RKO (cell line): ENCODE results near the gene GAGE12H.
"Not testable (repeated sequence)": the region's sequence is repeated elsewhere in the genome, so short reads cannot be mapped to it uniquely, and the experiment has no call there.

Experiments
- DNase-seq: peaks from one replicate; pipeline ENCODE4 v3.0.0-alpha.2; 2016; ENCODE audit warnings: low spot score

The GAGE12H gene, protein sequence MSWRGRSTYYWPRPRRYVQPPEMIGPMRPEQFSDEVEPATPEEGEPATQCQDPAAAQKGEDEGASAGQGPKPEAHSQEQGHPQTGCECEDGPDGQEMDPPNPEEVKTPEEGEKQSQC

DNA sequence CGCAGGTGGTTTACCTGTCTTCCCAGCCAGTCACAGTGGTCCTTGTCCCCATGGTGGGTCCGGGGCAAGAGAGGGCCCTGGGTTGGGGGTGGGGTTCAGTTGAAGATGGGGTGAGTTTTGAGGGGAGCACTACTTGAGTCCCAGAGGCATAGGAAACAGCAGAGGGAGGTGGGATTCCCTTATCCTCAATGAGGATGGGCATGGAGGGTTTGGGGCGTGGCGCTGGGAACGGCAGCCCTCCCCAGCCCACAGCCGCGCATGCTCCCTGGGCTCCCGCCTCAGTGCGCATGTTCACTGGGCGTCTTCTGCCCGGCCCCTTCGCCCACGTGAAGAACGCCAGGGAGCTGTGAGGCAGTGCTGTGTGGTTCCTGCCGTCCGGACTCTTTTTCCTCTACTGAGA, at the start of gene GAGE12H:
TSS of gene GAGE12H (plus strand) at position 301 of the 400 bp plus-strand sequence. CDS start 1,155 bp downstream, outside the sequence.
- not testable (repeated sequence) for DNase-seq

DNA sequence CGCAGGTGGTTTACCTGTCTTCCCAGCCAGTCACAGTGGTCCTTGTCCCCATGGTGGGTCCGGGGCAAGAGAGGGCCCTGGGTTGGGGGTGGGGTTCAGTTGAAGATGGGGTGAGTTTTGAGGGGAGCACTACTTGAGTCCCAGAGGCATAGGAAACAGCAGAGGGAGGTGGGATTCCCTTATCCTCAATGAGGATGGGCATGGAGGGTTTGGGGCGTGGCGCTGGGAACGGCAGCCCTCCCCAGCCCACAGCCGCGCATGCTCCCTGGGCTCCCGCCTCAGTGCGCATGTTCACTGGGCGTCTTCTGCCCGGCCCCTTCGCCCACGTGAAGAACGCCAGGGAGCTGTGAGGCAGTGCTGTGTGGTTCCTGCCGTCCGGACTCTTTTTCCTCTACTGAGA, 47.9 kb upstream of the GAGE12H start, which contains the start of gene GAGE12C:
TSS of gene GAGE12C (plus strand) at position 301 of the 400 bp plus-strand sequence. CDS start 1,155 bp downstream, outside the sequence.
- not testable (repeated sequence) for DNase-seq

DNA sequence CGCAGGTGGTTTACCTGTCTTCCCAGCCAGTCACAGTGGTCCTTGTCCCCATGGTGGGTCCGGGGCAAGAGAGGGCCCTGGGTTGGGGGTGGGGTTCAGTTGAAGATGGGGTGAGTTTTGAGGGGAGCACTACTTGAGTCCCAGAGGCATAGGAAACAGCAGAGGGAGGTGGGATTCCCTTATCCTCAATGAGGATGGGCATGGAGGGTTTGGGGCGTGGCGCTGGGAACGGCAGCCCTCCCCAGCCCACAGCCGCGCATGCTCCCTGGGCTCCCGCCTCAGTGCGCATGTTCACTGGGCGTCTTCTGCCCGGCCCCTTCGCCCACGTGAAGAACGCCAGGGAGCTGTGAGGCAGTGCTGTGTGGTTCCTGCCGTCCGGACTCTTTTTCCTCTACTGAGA, 38.3 kb upstream of the GAGE12H start, which contains the start of gene GAGE12D:
TSS of gene GAGE12D (plus strand) at position 301 of the 400 bp plus-strand sequence. CDS start 1,155 bp downstream, outside the sequence.
- not testable (repeated sequence) for DNase-seq

DNA sequence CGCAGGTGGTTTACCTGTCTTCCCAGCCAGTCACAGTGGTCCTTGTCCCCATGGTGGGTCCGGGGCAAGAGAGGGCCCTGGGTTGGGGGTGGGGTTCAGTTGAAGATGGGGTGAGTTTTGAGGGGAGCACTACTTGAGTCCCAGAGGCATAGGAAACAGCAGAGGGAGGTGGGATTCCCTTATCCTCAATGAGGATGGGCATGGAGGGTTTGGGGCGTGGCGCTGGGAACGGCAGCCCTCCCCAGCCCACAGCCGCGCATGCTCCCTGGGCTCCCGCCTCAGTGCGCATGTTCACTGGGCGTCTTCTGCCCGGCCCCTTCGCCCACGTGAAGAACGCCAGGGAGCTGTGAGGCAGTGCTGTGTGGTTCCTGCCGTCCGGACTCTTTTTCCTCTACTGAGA, 28.8 kb upstream of the GAGE12H start, which contains the start of gene GAGE12E:
TSS of gene GAGE12E (plus strand) at position 301 of the 400 bp plus-strand sequence. CDS start 1,155 bp downstream, outside the sequence.
- not testable (repeated sequence) for DNase-seq

DNA sequence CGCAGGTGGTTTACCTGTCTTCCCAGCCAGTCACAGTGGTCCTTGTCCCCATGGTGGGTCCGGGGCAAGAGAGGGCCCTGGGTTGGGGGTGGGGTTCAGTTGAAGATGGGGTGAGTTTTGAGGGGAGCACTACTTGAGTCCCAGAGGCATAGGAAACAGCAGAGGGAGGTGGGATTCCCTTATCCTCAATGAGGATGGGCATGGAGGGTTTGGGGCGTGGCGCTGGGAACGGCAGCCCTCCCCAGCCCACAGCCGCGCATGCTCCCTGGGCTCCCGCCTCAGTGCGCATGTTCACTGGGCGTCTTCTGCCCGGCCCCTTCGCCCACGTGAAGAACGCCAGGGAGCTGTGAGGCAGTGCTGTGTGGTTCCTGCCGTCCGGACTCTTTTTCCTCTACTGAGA, 19.2 kb upstream of the GAGE12H start, which contains the start of gene GAGE12F:
TSS of gene GAGE12F (plus strand) at position 301 of the 400 bp plus-strand sequence. CDS start 1,155 bp downstream, outside the sequence.
- DNase-seq: not testable (repeated sequence)

DNA sequence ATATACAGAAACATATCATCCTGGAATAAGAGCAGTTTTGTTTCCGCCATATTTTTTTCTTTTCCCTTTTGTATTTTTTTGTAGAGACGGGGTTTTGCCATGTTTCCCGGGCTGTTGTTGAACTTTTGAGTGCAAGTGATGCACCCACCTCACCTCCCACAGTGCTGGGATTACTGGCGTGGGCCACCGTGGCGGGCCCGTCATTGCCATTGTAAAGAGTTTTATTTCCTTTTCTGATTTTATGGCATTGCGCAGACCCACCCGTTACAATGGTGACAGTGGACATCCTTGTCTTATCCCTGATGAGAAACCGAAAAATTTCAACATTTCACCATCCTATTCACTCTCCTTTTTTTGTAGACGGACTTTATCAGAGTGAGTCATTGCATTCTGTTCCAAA, 11.0 kb upstream of the GAGE12H start:
- not testable (repeated sequence) for DNase-seq

DNA sequence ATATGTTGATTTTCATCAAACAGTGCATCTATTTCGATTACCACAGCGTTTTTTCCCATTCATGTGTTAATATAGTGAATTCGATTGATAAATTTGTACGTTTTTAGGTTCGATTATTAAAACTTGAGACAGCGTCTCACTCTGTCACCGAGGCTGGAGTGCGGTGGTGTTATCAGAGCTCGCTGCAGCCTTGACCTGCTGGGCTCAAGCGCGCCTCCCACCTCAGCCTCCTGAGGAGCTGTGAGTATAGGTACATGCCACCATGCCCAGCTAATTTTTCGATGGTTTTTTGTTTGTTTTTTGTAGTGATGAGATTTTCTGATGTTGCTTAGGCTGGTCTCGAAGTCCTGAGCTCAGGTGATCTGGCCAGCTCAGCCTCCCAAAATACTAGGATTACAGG, 10.6 kb upstream of the GAGE12H start:
- not testable (repeated sequence) for DNase-seq

DNA sequence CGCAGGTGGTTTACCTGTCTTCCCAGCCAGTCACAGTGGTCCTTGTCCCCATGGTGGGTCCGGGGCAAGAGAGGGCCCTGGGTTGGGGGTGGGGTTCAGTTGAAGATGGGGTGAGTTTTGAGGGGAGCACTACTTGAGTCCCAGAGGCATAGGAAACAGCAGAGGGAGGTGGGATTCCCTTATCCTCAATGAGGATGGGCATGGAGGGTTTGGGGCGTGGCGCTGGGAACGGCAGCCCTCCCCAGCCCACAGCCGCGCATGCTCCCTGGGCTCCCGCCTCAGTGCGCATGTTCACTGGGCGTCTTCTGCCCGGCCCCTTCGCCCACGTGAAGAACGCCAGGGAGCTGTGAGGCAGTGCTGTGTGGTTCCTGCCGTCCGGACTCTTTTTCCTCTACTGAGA, 9.6 kb upstream of the GAGE12H start, which contains the start of gene GAGE12G:
TSS of gene GAGE12G (plus strand) at position 301 of the 400 bp plus-strand sequence. CDS start 1,155 bp downstream, outside the sequence.
- not testable (repeated sequence) for DNase-seq

DNA sequence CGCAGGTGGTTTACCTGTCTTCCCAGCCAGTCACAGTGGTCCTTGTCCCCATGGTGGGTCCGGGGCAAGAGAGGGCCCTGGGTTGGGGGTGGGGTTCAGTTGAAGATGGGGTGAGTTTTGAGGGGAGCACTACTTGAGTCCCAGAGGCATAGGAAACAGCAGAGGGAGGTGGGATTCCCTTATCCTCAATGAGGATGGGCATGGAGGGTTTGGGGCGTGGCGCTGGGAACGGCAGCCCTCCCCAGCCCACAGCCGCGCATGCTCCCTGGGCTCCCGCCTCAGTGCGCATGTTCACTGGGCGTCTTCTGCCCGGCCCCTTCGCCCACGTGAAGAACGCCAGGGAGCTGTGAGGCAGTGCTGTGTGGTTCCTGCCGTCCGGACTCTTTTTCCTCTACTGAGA, 9.4 kb downstream of the GAGE12H start, which contains the start of gene GAGE2A:
TSS of gene GAGE2A (plus strand) at position 301 of the 400 bp plus-strand sequence. CDS start 1,155 bp downstream, outside the sequence.
- not testable (repeated sequence) for DNase-seq

DNA sequence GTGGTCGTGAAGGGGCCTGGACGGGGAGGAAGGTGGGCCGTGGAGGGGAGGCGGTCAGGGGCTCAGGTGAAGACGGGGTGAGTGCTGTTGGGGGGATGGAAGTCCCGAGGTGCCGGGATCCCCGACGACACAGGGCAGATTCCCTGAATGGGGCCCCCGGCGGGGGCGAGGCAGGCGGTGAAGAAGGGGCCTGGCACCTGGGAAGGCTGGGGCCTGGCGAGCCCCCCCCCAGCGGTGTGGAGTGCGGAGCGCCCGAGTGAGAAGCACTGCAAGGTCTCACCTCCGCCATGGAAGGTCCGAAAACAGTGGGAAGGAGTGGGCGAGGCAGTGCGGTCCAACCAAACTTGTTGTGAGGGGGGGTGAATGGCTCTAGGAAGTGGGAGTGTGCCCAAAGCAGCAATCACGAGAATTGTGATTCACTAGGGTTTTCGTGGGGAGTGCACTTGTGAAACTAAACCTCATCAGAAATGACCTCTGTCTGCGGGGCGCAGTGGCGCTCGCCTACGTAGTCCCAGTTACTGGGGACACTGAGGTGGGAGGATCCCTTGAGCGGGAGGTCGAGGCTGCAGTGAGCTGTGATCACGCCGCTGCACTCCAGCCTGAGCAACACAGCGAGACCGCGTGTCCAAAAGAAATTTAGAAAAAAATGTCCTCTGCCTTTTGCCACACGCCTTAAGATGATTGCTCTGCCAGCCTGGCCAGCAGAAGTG, 10.2 kb downstream of the GAGE12H start:
- DNase-seq: not testable (repeated sequence)

DNA sequence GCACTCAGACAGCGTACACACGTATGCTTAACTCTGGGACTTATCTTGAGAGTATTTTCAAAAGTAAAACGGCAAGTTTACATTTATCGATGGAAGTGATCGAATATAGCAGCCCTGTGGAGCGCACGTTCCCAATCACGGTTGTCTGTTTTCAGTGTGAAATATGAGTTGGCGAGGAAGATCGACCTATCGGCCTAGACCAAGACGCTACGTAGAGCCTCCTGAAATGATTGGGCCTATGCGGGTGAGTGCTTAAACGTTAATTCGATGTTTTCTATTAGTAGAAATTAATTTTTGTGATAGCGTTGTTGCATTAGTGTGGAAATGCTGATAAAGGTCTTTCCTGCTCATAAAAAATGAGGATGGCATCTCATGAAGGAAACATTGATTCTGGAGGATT, 10.7 kb downstream of the GAGE12H start:
- DNase-seq: not testable (repeated sequence)

DNA sequence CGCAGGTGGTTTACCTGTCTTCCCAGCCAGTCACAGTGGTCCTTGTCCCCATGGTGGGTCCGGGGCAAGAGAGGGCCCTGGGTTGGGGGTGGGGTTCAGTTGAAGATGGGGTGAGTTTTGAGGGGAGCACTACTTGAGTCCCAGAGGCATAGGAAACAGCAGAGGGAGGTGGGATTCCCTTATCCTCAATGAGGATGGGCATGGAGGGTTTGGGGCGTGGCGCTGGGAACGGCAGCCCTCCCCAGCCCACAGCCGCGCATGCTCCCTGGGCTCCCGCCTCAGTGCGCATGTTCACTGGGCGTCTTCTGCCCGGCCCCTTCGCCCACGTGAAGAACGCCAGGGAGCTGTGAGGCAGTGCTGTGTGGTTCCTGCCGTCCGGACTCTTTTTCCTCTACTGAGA, 19.0 kb downstream of the GAGE12H start, which contains the start of gene GAGE1:
TSS of gene GAGE1 (plus strand) at position 301 of the 400 bp plus-strand sequence. CDS start 1,155 bp downstream, outside the sequence.
- DNase-seq: not testable (repeated sequence)

DNA sequence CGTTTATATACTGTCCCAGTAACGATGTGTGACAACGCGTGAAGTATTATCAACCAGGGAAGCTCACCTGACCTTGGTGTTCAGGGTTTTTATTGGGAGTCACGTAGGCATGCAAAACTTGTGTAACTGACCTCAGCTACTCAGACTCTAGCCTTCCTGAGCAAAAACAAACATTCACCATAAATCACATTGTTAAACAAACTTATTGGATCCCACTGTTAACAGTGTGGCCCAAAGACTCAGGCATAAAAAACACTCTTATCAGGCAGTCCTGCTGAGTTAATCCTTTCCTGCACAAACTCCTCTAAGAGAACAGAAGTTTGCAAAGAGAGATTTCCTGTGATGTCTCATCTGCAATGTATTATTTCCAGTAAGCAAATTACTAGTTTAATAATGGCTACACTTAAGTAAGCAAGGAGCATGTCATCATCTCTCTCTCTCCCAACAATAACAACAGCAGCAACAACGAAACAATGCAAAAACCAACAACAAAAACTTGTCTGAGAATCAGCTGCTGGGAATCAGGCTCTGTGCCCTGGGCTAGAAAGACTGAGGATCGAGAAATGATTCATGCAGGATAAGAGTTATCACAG, 31.1 kb downstream of the GAGE12H start:
- no peak for DNase-seq

DNA sequence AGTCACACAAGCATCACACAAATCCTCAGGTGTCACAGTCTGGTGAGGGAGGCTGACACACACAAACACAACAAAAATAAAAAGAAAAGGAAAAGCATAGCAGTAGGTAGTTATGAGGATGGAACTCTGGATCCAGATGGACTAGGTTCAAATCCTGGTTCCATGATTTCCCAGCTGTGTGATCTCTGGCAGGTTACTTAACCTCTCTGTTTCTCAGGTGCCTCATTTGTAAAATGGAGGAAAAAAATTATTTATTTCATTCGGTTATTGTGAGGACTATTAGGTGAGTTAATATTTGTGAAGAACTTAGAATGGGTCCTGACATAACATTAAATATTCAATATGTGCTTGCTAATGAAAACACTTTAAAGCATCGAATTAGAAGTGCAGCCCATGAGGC, 38.8 kb downstream of the GAGE12H start:
- DNase-seq: no peak

DNA sequence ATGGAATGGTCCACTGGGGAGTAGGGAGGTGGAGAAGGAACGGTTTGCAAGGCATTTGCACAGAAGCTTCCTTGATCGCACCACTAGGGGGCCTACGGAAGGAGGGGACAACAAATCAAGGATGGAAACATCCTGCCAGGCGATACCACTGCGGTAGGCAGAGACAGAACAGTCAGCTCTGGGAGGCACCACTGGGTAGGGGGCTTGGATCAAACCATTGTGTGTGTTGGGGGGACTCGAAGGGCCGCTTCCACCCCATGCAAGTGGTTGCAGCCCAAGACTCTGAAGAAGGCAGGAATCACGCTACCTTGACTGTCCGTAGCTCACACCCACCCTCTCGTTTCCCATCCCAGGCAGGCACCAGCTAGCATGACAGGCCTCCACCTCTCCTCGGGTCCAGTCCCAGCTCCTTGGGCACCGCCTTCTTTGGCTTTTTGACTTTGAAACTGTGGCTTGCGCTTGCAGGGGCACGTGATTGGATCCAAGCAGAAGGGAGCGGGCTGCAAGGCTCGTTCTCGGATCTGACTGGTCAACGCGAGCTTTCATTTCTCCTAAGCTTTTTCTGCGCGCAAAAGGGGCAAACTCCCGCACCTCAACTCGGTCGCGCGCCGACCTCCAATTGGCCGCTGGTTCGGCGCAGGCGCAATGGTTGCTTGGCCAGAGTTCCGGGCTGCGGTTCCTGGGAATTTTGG, 47.5 kb downstream of the GAGE12H start:
- peak; percentile 29 for DNase-seq
